Measurements from ENCODE around the gene SFSWAP. TPM values are rescaled to one million over a fixed set of nuclear protein-coding genes. Genes with fewer than 3 reads are reported as not detected.
A peak's percentile ranks its signal among the peaks of the same experiment; 100 is the strongest.

SFSWAP gene
- total RNA-seq, 2 donors from 2014 or later = 80.0 to 87.8 TPM

GRCh38 chr12:131723532-131723931, 12.6 kb downstream of the SFSWAP start:
- DNase-seq (no peak), ATAC-seq (no peak)
- Mint-ChIP-seq H3K27me3 (no peaks in the 10 kb centered on the region), H3K4me3 (no peak overlapping the region), H3K4me1 (peaks cover 5% of the 10 kb centered on the region), H3K36me3 (ENCODE audit: low read depth) (peaks cover 7% of the 10 kb centered on the region), H3K27ac (no peak overlapping the region)
- no peaks in the 10 kb centered on the region for H3K9me3 ChIP-seq (ENCODE audit: control insufficient read depth, low read length, poor library complexity, severe bottlenecking)

GRCh38 chr12:131724534-131724933, 13.6 kb downstream of the SFSWAP start:
- H3K27ac Mint-ChIP-seq = no peak overlapping the region
- DNase-seq = no peak

GRCh38 chr12:131725503-131725902, 14.6 kb downstream of the SFSWAP start:
- peaks cover 4% of the 10 kb centered on the region for H3K4me1 Mint-ChIP-seq
- no peak overlapping the region for H3K27ac Mint-ChIP-seq
- H3K27me3 Mint-ChIP-seq = no peaks in the 10 kb centered on the region
- H3K36me3 Mint-ChIP-seq (ENCODE audit: low read depth) = peaks cover 6% of the 10 kb centered on the region
- no peaks in the 10 kb centered on the region for H3K9me3 ChIP-seq (ENCODE audit: control insufficient read depth, low read length, poor library complexity, severe bottlenecking)
- no peak for ATAC-seq
- DNase-seq = no peak
- no peak overlapping the region for H3K4me3 Mint-ChIP-seq

More at GRCh38 chr12:131724534-131724933, 13.6 kb downstream of the SFSWAP start:
- no peak for ATAC-seq
- H3K9me3 ChIP-seq (ENCODE audit: control insufficient read depth, low read length, poor library complexity, severe bottlenecking) = no peaks in the 10 kb centered on the region
- Mint-ChIP-seq H3K4me3 (no peak overlapping the region), H3K27me3 (no peaks in the 10 kb centered on the region), H3K36me3 (ENCODE audit: low read depth) (peaks cover 6% of the 10 kb centered on the region), H3K4me1 (peaks cover 4% of the 10 kb centered on the region)

GRCh38 chr12:131728720-131729119, 17.8 kb downstream of the SFSWAP start:
- no peaks in the 10 kb centered on the region for H3K9me3 ChIP-seq (ENCODE audit: control insufficient read depth, low read length, poor library complexity, severe bottlenecking)
- H3K4me1 Mint-ChIP-seq = no peaks in the 10 kb centered on the region
- no peaks in the 10 kb centered on the region for H3K27me3 Mint-ChIP-seq
- no peaks in the 10 kb centered on the region for H3K36me3 Mint-ChIP-seq (ENCODE audit: low read depth)
- no peak for ATAC-seq
- H3K27ac Mint-ChIP-seq = no peak overlapping the region
- no peak for DNase-seq
- H3K4me3 Mint-ChIP-seq = no peak overlapping the region

- DNase-seq (no peak), ATAC-seq (no peak)
- no peaks in the 10 kb centered on the region for H3K9me3 ChIP-seq (ENCODE audit: control insufficient read depth, low read length, poor library complexity, severe bottlenecking)
- Mint-ChIP-seq H3K27ac (peak overlapping the region; percentile 6), H3K36me3 (ENCODE audit: low read depth) (peaks cover 3% of the 10 kb centered on the region), H3K4me3 (no peak overlapping the region), H3K27me3 (no peaks in the 10 kb centered on the region), H3K4me1 (peaks cover 2% of the 10 kb centered on the region)
Measured at GRCh38 chr12:131729254-131729955, 18.5 kb downstream of the SFSWAP start.

- Mint-ChIP-seq H3K36me3 (ENCODE audit: low read depth) (peaks cover 3% of the 10 kb centered on the region), H3K4me1 (peaks cover 2% of the 10 kb centered on the region), H3K27ac (peak overlapping the region; percentile 56), H3K27me3 (no peaks in the 10 kb centered on the region), H3K4me3 (peak overlapping the region; percentile 10)
- no peaks in the 10 kb centered on the region for H3K9me3 ChIP-seq (ENCODE audit: control insufficient read depth, low read length, poor library complexity, severe bottlenecking)
- ATAC-seq (no peak), DNase-seq (no peak)
Measured at GRCh38 chr12:131732996-131733615, 22.2 kb downstream of the SFSWAP start.

- DNase-seq = no peak
- peaks cover 3% of the 10 kb centered on the region for H3K36me3 Mint-ChIP-seq (ENCODE audit: low read depth)
- no peak overlapping the region for H3K27ac Mint-ChIP-seq
- no peaks in the 10 kb centered on the region for H3K27me3 Mint-ChIP-seq
- H3K9me3 ChIP-seq (ENCODE audit: control insufficient read depth, low read length, poor library complexity, severe bottlenecking) = no peaks in the 10 kb centered on the region
- H3K4me3 Mint-ChIP-seq = no peak overlapping the region
- no peak for ATAC-seq
- H3K4me1 Mint-ChIP-seq = peaks cover 2% of the 10 kb centered on the region
Measured at GRCh38 chr12:131733874-131734273, 23.0 kb downstream of the SFSWAP start.

- no peak for ATAC-seq
- H3K27ac Mint-ChIP-seq = no peak overlapping the region
- peaks cover 3% of the 10 kb centered on the region for H3K36me3 Mint-ChIP-seq (ENCODE audit: low read depth)
Measured at GRCh38 chr12:131734336-131735152, 23.7 kb downstream of the SFSWAP start.

GRCh38 chr12:131735153-131735456, 24.2 kb downstream of the SFSWAP start:
- H3K36me3 Mint-ChIP-seq (ENCODE audit: low read depth) = peaks cover 3% of the 10 kb centered on the region
- no peaks in the 10 kb centered on the region for H3K27me3 Mint-ChIP-seq
- H3K9me3 ChIP-seq (ENCODE audit: control insufficient read depth, low read length, poor library complexity, severe bottlenecking) = no peaks in the 10 kb centered on the region
- ATAC-seq (no peak), DNase-seq (no peak)
- peaks cover 2% of the 10 kb centered on the region for H3K4me1 Mint-ChIP-seq
- H3K27ac Mint-ChIP-seq = no peak overlapping the region
- no peak overlapping the region for H3K4me3 Mint-ChIP-seq

More at GRCh38 chr12:131734336-131735152, 23.7 kb downstream of the SFSWAP start:
- DNase-seq = no peak
- no peaks in the 10 kb centered on the region for H3K9me3 ChIP-seq (ENCODE audit: control insufficient read depth, low read length, poor library complexity, severe bottlenecking)
- Mint-ChIP-seq H3K27me3 (no peaks in the 10 kb centered on the region), H3K4me3 (no peak overlapping the region), H3K4me1 (peaks cover 2% of the 10 kb centered on the region)

GRCh38 chr12:131735476-131736445, 24.9 kb downstream of the SFSWAP start:
- H3K4me1 Mint-ChIP-seq = peaks cover 2% of the 10 kb centered on the region
- peaks cover 3% of the 10 kb centered on the region for H3K36me3 Mint-ChIP-seq (ENCODE audit: low read depth)
- no peak for DNase-seq
- no peaks in the 10 kb centered on the region for H3K27me3 Mint-ChIP-seq
- no peak overlapping the region for H3K4me3 Mint-ChIP-seq
- peak overlapping the region; percentile 24 for H3K27ac Mint-ChIP-seq
- no peak for ATAC-seq
- no peaks in the 10 kb centered on the region for H3K9me3 ChIP-seq (ENCODE audit: control insufficient read depth, low read length, poor library complexity, severe bottlenecking)

- H3K9me3 ChIP-seq (ENCODE audit: control insufficient read depth, low read length, poor library complexity, severe bottlenecking) = no peaks in the 10 kb centered on the region
- Mint-ChIP-seq H3K27ac (peak overlapping the region; percentile 24), H3K36me3 (ENCODE audit: low read depth) (peaks cover 3% of the 10 kb centered on the region), H3K4me1 (peaks cover 2% of the 10 kb centered on the region), H3K4me3 (no peak overlapping the region), H3K27me3 (no peaks in the 10 kb centered on the region)
- DNase-seq = no peak
- ATAC-seq = no peak
Measured at GRCh38 chr12:131736446-131737149, 25.7 kb downstream of the SFSWAP start.

- H3K9me3 ChIP-seq (ENCODE audit: control insufficient read depth, low read length, poor library complexity, severe bottlenecking) = no peaks in the 10 kb centered on the region
- Mint-ChIP-seq H3K27ac (no peak overlapping the region), H3K36me3 (ENCODE audit: low read depth) (peaks cover 8% of the 10 kb centered on the region), H3K4me1 (peaks cover 2% of the 10 kb centered on the region), H3K4me3 (no peak overlapping the region), H3K27me3 (no peaks in the 10 kb centered on the region)
- DNase-seq (no peak), ATAC-seq (no peak)
Measured at GRCh38 chr12:131737150-131737827, 26.4 kb downstream of the SFSWAP start.
